22Rv1 (cell line): Measurements from ENCODE around the gene HERPUD1.

Experiments used
- H3K27ac ChIP-seq: fragments of 450-650 bp; 2 replicates; pipeline ENCODE4 v1.5.1; 2017
- CTCF ChIP-seq: fragments of 450-650 bp; IDR thresholded peaks from 2 replicates; pipeline ENCODE4 v1.5.1; 2017; ENCODE audit warnings: mild to moderate bottlenecking
- ZFX ChIP-seq: fragments of 450-650 bp; IDR thresholded peaks from 2 replicates; pipeline ENCODE4 v1.6.1; 2017; ENCODE audit warnings: antibody characterized with exemption, borderline replicate concordance

HERPUD1 gene

GRCh38 chr16:56977216-56977615, 45.3 kb downstream of the HERPUD1 start:
- no peak overlapping the region for H3K27ac ChIP-seq
- TF ChIP-seq CTCF (no peak), ZFX (no peak)

- H3K27ac ChIP-seq = no peak overlapping the region
- no peak for TF ChIP-seq CTCF
- no peak for TF ChIP-seq ZFX
These were observed 46.0 kb downstream of the HERPUD1 start for GRCh38 chr16:56977823-56978430.

- no peak overlapping the region for H3K27ac ChIP-seq
- no peak for TF ChIP-seq ZFX
- TF ChIP-seq CTCF = no peak
These were observed 48.2 kb downstream of the HERPUD1 start for GRCh38 chr16:56980201-56980535.

- no peak for TF ChIP-seq ZFX
- TF ChIP-seq CTCF = no peak
- H3K27ac ChIP-seq = no peak overlapping the region
These were observed 49.1 kb downstream of the HERPUD1 start for GRCh38 chr16:56980792-56981724.

GRCh38 chr16:56981729-56982271, 49.9 kb downstream of the HERPUD1 start:
- TF ChIP-seq CTCF (no peak), ZFX (no peak)
- no peak overlapping the region for H3K27ac ChIP-seq

- TF ChIP-seq ZFX = no peak
These were observed 50.8 kb downstream of the HERPUD1 start for GRCh38 chr16:56982695-56983094.

GRCh38 chr16:56983211-56983751, 51.3 kb downstream of the HERPUD1 start:
- TF ChIP-seq CTCF = no peak
- TF ChIP-seq ZFX = no peak

More at GRCh38 chr16:56982695-56983094, 50.8 kb downstream of the HERPUD1 start:
- no peak overlapping the region for H3K27ac ChIP-seq

More at GRCh38 chr16:56983211-56983751, 51.3 kb downstream of the HERPUD1 start:
- no peak overlapping the region for H3K27ac ChIP-seq
